ENCODE data around the gene SPAG6. TPM values are rescaled to one million over a fixed set of nuclear protein-coding genes. Genes with fewer than 3 reads are reported as not detected.

Gene SPAG6
- total and polyA plus RNA-seq, 2 of the 8 experiments (the other 6 are each of a cell fraction or from before 2014, with no cell fraction given) = 0.14 TPM; not detected in 1

DNA sequence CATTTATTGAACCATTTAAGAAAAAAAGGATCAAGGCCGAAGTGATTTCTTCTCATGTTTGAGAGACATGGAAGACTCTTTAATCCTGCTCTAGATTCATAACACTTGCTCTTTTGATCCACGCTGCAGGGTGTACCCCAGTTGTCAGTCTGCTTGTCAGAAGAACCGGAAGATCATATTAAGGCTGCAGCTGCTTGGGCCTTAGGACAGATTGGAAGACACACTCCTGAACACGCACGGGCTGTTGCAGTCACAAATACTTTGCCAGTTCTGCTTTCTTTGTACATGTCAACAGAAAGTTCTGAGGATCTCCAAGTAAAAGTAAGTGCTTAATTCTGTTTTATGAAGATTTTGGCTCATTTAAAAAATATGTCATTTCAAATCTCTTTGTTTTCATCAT is 46.3 kb downstream of the SPAG6 start:
- H3K56ac ChIP-seq (replicated peaks; ENCODE audit: insufficient read length, low read depth, low read length) = no peak overlapping the region
- no peak overlapping the region for H2BK12ac ChIP-seq (ENCODE audit: low read depth, low read length)
- no peak overlapping the region for H4K8ac ChIP-seq (ENCODE audit: extremely low read depth, insufficient read depth, low read length)
- H3K9me3 ChIP-seq (ENCODE audit: insufficient read depth in 2 of 2, low read depth in 1 of 2, low read length in 1 of 2) = no peaks in the 10 kb centered on the region
- no peaks in the 10 kb centered on the region for H3K23me2 ChIP-seq (ENCODE audit: low read depth, low read length)
- H3K4ac ChIP-seq (replicated peaks; ENCODE audit: insufficient read length, low read depth, low read length) = no peak overlapping the region
- H2BK120ac ChIP-seq (replicated peaks; ENCODE audit: low read depth, low read length) = no peak overlapping the region
- H4K5ac ChIP-seq (ENCODE audit: insufficient read length, low read depth, low read length) = no peak overlapping the region
- no peak overlapping the region for H3K14ac ChIP-seq (ENCODE audit: insufficient read length)
- no peak overlapping the region for H2AFZ ChIP-seq (ENCODE audit: low read length)
- no peak overlapping the region for H3K9ac ChIP-seq (replicated peaks in 1 of 4; ENCODE audit: extremely low read depth in 1 of 4, low read depth in 3 of 4, low read length in 3 of 4)
- H2BK20ac ChIP-seq (ENCODE audit: low read length) = no peak overlapping the region
- H3K36me3 ChIP-seq (ENCODE audit: control insufficient read depth in 2 of 4, insufficient read depth in 4 of 4, low read length in 3 of 4) = no peaks in the 10 kb centered on the region
- ChIA-PET CTCF (ENCODE audit: partially characterized antibody) (interaction anchor here (1.3 kb wide), 1 partner anchor 13 kb away, joined by 3 read pairs; no protein-coding TSS in a partner anchor), POLR2A (ENCODE audit: partially characterized antibody) (no interaction called here)
- no peaks in the 10 kb centered on the region for H3K27me3 ChIP-seq (replicated peaks in 1 of 4; ENCODE audit: control insufficient read depth in 3 of 4, extremely low read depth in 1 of 4, insufficient read depth in 3 of 4, low read length in 3 of 4)
- DNase-seq (ENCODE audit: low read depth in 1 of 2, low spot score in 2 of 2) = no peak
- no peaks in the 10 kb centered on the region for H3K79me2 ChIP-seq (ENCODE audit: control insufficient read depth in 1 of 2, insufficient read depth in 2 of 2, low read length in 2 of 2)
- no peak overlapping the region for H2AK5ac ChIP-seq (ENCODE audit: low read depth, low read length)
- no peaks in the 10 kb centered on the region for H4K20me1 ChIP-seq (replicated peaks in 1 of 2; ENCODE audit: control insufficient read depth in 1 of 2, insufficient read depth in 2 of 2, low read length in 2 of 2)
- H3K18ac ChIP-seq (ENCODE audit: extremely low read depth, low read length) = no peak overlapping the region
- H2BK5ac ChIP-seq (ENCODE audit: low read depth, low read length) = no peak overlapping the region
- H3K4me1 ChIP-seq (replicated peaks in 1 of 4; ENCODE audit: control insufficient read depth in 3 of 4, insufficient read depth in 4 of 4, low read length in 3 of 4) = peaks cover 0 to under 1% (median 0%) of the 10 kb centered on the region in 4 experiments; a peak in 1 of 7 replicates
- H2BK15ac ChIP-seq (ENCODE audit: low read length) = no peak overlapping the region
- H3K79me1 ChIP-seq (ENCODE audit: low read depth, low read length) = no peaks in the 10 kb centered on the region
- H3K23ac ChIP-seq (ENCODE audit: insufficient read length) = no peak overlapping the region
- H3K4me2 ChIP-seq (ENCODE audit: insufficient read depth in 1 of 2, low read depth in 2 of 2, low read length in 2 of 2) = no peak overlapping the region
- WGBS, 2 experiments (ENCODE audit: extremely low coverage in 1 of 2, insufficient coverage in 1 of 2, insufficient read length in 1 of 2, insufficient replicate concordance in 2 of 2, low coverage in 1 of 2, low lambda C conversion rate in 2 of 2, missing lambda C conversion rate in 1 of 2) = 91% methylated on average over 5 of the region's 5 CpGs; no CpG with 5 or more reads in 1 of the 2 experiments
- H4K91ac ChIP-seq (replicated peaks; ENCODE audit: insufficient read length, low read length) = no peak overlapping the region
- H3K27ac ChIP-seq (ENCODE audit: low read depth, low read length) = no peak overlapping the region
- H3K4me3 ChIP-seq (ENCODE audit: extremely low read depth in 1 of 4, insufficient read depth in 2 of 4, low read depth in 3 of 4, low read length in 4 of 4) = no peak overlapping the region
- FAIRE-seq = no peak
- TF ChIP-seq JUND (IDR thresholded peaks at IDR 0.05; ENCODE audit: low read length) (no peak), RBBP5 (IDR thresholded peaks at IDR 0.05; ENCODE audit: borderline replicate concordance, low read depth, low read length) (no peak), BACH1 (IDR thresholded peaks at IDR 0.05; ENCODE audit: low read length) (no peak), TCF12 (IDR thresholded peaks at IDR 0.05; ENCODE audit: low read depth, low read length) (no peak), BCL11A (IDR thresholded peaks at IDR 0.05; ENCODE audit: low read depth in 2 of 2, low read length in 2 of 2) (no peak), SIRT6 (IDR thresholded peaks at IDR 0.05; ENCODE audit: low read length) (no peak), SIX5 (IDR thresholded peaks at IDR 0.05; ENCODE audit: low read depth, low read length) (no peak)

Measured in H1 (cell line).